PC-9 (cell line): ENCODE results near the gene HAUS6. TPM values are rescaled to one million over a fixed set of nuclear protein-coding genes. Genes with fewer than 3 reads are reported as not detected.

ENCODE experiments used
- BruUV-seq: library from RNA; stranded (reverse); fragments of 400-500 nt; replicated peaks from 2 replicates; lab custom pipeline; 2021; lab: Mats Ljungman, UMichigan
- CTCF ChIA-PET: fragments of 300-600 bp; sonication (Branson Sonifier 250); formaldehyde crosslinking; loops from one replicate; lab custom pipeline; 2022; ENCODE audit warnings: antibody characterized with exemption; lab: Charles Lee
- POLR2A ChIA-PET: fragments of 300-600 bp; sonication (Branson Sonifier 250); formaldehyde crosslinking; loops from one replicate; lab custom pipeline; 2022; ENCODE audit warnings: antibody characterized with exemption; ENCODE audit not compliant: unreplicated experiment; lab: Charles Lee
- DNase-seq, 2 experiments: peaks; one replicate each; pipeline versions ENCODE4 v3.0.0 to v3.0.0-alpha.2; 2015 to 2022; ENCODE audit warnings: mixed read lengths in 1 of 2
- H2AFZ ChIP-seq: fragments of 200-600 bp; sonication (generic); 2 replicates; pipeline ENCODE4 v1.8.1; 2017; ENCODE audit warnings: antibody characterized with exemption
- H3F3A ChIP-seq: fragments of 200-600 bp; sonication (generic); 2 replicates; pipeline ENCODE4 v1.8.1; 2017; ENCODE audit warnings: antibody characterized with exemption, mild to moderate bottlenecking, low read depth; ENCODE audit not compliant: insufficient read depth
- H3K27ac ChIP-seq: fragments of 200-600 bp; sonication (generic); 2 replicates; pipeline ENCODE4 v1.6.1; 2016; ENCODE audit warnings: mixed run types
- H3K27me3 ChIP-seq: fragments of 200-600 bp; sonication (generic); 2 replicates; pipeline ENCODE4 v1.6.1; 2016; ENCODE audit warnings: low read depth, mixed run types; ENCODE audit not compliant: insufficient read depth
- H3K36me3 ChIP-seq: fragments of 200-600 bp; sonication (generic); 2 replicates; pipeline ENCODE4 v1.6.1; 2016; ENCODE audit warnings: low read depth, mixed run types
- H3K4me1 ChIP-seq: fragments of 200-600 bp; sonication (generic); replicated peaks from 2 replicates; pipeline ENCODE4 v1.6.1; 2016; ENCODE audit warnings: mixed run types; ENCODE audit not compliant: insufficient read depth
- H3K4me2 ChIP-seq: fragments of 200-600 bp; sonication (generic); 2 replicates; pipeline ENCODE4 v1.6.1; 2017; ENCODE audit warnings: mixed run types
- H3K4me3 ChIP-seq: fragments of 200-600 bp; sonication (generic); 2 replicates; pipeline ENCODE4 v1.6.1; 2016; ENCODE audit warnings: mixed run types
- H3K79me2 ChIP-seq: fragments of 200-600 bp; sonication (generic); 2 replicates; pipeline ENCODE4 v1.6.1; 2017; ENCODE audit warnings: low read depth, mixed run types
- H3K9me2 ChIP-seq: fragments of 200-600 bp; sonication (generic); 2 replicates; pipeline ENCODE4 v1.8.1; 2017; ENCODE audit warnings: mild to moderate bottlenecking; ENCODE audit not compliant: insufficient read depth
- H3K9me3 ChIP-seq: fragments of 200-600 bp; sonication (generic); 2 replicates; pipeline ENCODE4 v1.8.1; 2016; ENCODE audit warnings: low read depth; ENCODE audit not compliant: insufficient read depth
- H4K20me1 ChIP-seq: fragments of 200-600 bp; sonication (generic); 2 replicates; pipeline ENCODE4 v1.8.1; 2017; ENCODE audit not compliant: insufficient read depth
- EZH2 ChIP-seq: fragments of 200-600 bp; sonication (generic); IDR thresholded peaks from 2 replicates; pipeline ENCODE4 v1.8.0; 2017; ENCODE audit warnings: antibody characterized with exemption, low read depth
- intact Hi-C: fragments of 100-400 bp; cut with micrococcal nuclease; formaldehyde crosslinking; loops from one replicate; pipeline ENCODE4 v1.10.0; 2022; ENCODE audit not compliant: unreplicated experiment
- total RNA-seq: library from RNA; stranded (reverse); gene quantifications from 2 replicates; pipeline ENCODE4 v1.2.3, GENCODE V29; 2021
- TF ChIP-seq, protein P1 (sequence below): fragments of 200-600 bp; sonication (generic); conservative IDR thresholded peaks from 2 replicates; pipeline ENCODE4 v1.6.1; 2017; ENCODE audit warnings: mixed run types, antibody characterized with exemption, mild to moderate bottlenecking, moderate library complexity

Gene HAUS6
- total RNA-seq, 1 experiment from 2014 or later, result 19.1 TPM

- no peak for DNase-seq
- Histone ChIP-seq H3K36me3 (peaks cover 11% of the 10 kb centered on the region; the same call in 1 of the 2 replicates), H4K20me1 (no peaks in the 10 kb centered on the region), H3K27ac (no peak overlapping the region), H3K79me2 (no peaks in the 10 kb centered on the region), H3K4me1 (no peaks in the 10 kb centered on the region), H3F3A (no peaks in the 10 kb centered on the region), H3K4me2 (no peak overlapping the region), H3K4me3 (no peak overlapping the region), H3K27me3 (no peaks in the 10 kb centered on the region), H3K9me2 (no peaks in the 10 kb centered on the region), H3K9me3 (no peaks in the 10 kb centered on the region), H2AFZ (no peak overlapping the region)
- TF ChIP-seq EZH2, result no peak
- TF ChIP-seq, protein P1, sequence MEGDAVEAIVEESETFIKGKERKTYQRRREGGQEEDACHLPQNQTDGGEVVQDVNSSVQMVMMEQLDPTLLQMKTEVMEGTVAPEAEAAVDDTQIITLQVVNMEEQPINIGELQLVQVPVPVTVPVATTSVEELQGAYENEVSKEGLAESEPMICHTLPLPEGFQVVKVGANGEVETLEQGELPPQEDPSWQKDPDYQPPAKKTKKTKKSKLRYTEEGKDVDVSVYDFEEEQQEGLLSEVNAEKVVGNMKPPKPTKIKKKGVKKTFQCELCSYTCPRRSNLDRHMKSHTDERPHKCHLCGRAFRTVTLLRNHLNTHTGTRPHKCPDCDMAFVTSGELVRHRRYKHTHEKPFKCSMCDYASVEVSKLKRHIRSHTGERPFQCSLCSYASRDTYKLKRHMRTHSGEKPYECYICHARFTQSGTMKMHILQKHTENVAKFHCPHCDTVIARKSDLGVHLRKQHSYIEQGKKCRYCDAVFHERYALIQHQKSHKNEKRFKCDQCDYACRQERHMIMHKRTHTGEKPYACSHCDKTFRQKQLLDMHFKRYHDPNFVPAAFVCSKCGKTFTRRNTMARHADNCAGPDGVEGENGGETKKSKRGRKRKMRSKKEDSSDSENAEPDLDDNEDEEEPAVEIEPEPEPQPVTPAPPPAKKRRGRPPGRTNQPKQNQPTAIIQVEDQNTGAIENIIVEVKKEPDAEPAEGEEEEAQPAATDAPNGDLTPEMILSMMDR, result peak; percentile 55
- BruUV-seq, result no TSS peak
- intact Hi-C loops, result loop anchor here (5.0 kb wide), 2 partner anchors 33 to 87 kb away; no protein-coding TSS in a partner anchor
- ChIA-PET POLR2A (no interaction called here), CTCF (interaction anchor here (0.6 to 1.1 kb wide), 2 partner anchors 89 to 170 kb away, joined by 4 to 6 read pairs; no protein-coding TSS in a partner anchor)
Observed at GRCh38 chr9:19085295-19085694, 17.4 kb downstream of the HAUS6 start.

- intact Hi-C loops, result no loop called here
- Histone ChIP-seq H2AFZ (no peak overlapping the region), H3K4me1 (peaks cover 18% of the 10 kb centered on the region), H3K79me2 (no peaks in the 10 kb centered on the region), H3K27me3 (no peaks in the 10 kb centered on the region), H3K9me3 (no peaks in the 10 kb centered on the region), H3K4me2 (peak overlapping the region; percentile 61), H3K4me3 (no peak overlapping the region), H3K36me3 (peaks cover 7% of the 10 kb centered on the region; the same call in 1 of the 2 replicates), H3K27ac (peak overlapping the region; percentile 59), H4K20me1 (no peaks in the 10 kb centered on the region), H3F3A (peaks cover 26% of the 10 kb centered on the region), H3K9me2 (no peaks in the 10 kb centered on the region)
- POLR2A ChIA-PET, result no interaction called here
- CTCF ChIA-PET, result interaction anchor here (0.5 kb wide), 1 partner anchor 99 kb away, joined by 3 read pairs; no protein-coding TSS in a partner anchor
- DNase-seq, result peak in 1 of 2 experiments; percentile 79
- TF ChIP-seq EZH2, result no peak
- TF ChIP-seq, protein P1, result no peak
- no TSS peak for BruUV-seq
Observed at GRCh38 chr9:19074836-19075235, 27.9 kb downstream of the HAUS6 start.

GRCh38 chr9:19074229-19074628, 28.5 kb downstream of the HAUS6 start:
- no peaks in the 10 kb centered on the region for H4K20me1 ChIP-seq
- BruUV-seq, result no TSS peak
- no peaks in the 10 kb centered on the region for H3K9me2 ChIP-seq
- intact Hi-C loops, result no loop called here
- H3K27ac ChIP-seq, result peak overlapping the region; percentile 59
- peaks cover 26% of the 10 kb centered on the region for H3F3A ChIP-seq
- no peaks in the 10 kb centered on the region for H3K9me3 ChIP-seq
- peaks cover 7% of the 10 kb centered on the region; the same call in 1 of the 2 replicates for H3K36me3 ChIP-seq
- H2AFZ ChIP-seq, result no peak overlapping the region
- H3K4me3 ChIP-seq, result no peak overlapping the region
- CTCF ChIA-PET, result no interaction called here
- POLR2A ChIA-PET, result no interaction called here
- TF ChIP-seq, protein P1, result no peak
- TF ChIP-seq EZH2, result no peak
- no peaks in the 10 kb centered on the region for H3K79me2 ChIP-seq
- no peak for DNase-seq
- peaks cover 18% of the 10 kb centered on the region for H3K4me1 ChIP-seq
- H3K27me3 ChIP-seq, result no peaks in the 10 kb centered on the region
- H3K4me2 ChIP-seq, result peak overlapping the region; percentile 61
